HG03025 (cell line): ENCODE measurements around the gene STK11.
"Not testable (repeated sequence)": the region's sequence is repeated elsewhere in the genome, so short reads cannot be mapped to it uniquely, and the experiment has no call there.

Experiments
- ATAC-seq: cut with Tn5 transposase; IDR thresholded peaks from one replicate; pipeline ENCODE4 v1.9.1; 2021; ENCODE audit warnings: mild to moderate bottlenecking, moderate library complexity; ENCODE audit not compliant: unreplicated experiment, low FRiP score

Gene STK11

GRCh38 chr19:1235625-1236538 lies 30.3 kb downstream of the STK11 start:
- ATAC-seq: no peak

DNA sequence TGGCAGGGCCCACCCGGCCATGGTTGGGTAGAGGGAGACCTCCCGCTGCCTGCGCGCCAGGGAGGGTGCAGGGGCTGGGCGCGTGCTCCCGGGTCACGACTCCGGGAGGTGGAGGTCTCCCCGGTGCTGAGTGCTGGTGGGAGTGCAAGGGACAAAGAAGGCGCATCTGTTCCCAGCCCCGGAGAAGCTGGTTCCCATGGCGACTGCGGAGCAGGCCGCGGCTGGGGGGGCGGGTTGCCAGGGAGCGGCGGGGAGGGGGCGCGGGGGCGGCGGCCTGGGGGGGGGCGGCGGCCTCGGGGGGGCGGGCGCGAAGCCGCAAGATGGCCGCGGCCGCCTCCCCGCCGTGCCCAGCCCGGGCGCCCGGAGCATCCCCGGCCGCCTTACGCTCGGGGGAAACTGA lies 31.0 kb downstream of the STK11 start:
- ATAC-seq: no peak

DNA sequence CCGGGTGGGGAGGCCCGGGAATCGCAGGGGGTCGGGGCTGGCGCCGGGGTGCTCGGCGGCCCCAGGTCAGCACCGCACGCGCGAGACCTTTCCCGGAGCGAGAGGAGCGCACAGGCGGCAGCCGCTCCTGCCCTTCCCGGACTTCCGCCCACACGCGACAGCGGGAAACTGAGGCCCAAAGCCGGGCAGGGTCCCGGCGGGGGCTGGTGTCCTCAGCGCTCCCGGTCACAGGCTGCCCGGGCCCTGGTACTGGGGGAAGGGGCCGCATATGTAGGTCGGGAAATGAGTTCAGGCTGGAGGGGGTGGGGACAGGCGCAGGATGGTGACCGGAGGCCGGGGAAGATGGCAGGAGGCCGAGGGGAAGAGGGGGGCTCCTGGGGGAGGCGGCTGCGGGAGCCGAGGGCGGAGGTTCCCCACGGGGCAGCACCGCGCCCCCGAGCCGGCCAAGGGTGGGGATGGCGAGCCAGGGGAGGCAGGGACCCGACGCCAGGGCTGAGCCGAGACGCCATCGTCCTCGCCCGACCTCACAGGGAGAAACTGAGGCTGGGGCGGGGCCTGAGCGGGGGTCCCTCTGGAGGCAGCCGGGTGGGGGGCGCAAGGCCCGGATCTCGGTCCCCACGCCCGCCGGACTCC lies 31.6 kb downstream of the STK11 start:
- ATAC-seq: no peak

DNA sequence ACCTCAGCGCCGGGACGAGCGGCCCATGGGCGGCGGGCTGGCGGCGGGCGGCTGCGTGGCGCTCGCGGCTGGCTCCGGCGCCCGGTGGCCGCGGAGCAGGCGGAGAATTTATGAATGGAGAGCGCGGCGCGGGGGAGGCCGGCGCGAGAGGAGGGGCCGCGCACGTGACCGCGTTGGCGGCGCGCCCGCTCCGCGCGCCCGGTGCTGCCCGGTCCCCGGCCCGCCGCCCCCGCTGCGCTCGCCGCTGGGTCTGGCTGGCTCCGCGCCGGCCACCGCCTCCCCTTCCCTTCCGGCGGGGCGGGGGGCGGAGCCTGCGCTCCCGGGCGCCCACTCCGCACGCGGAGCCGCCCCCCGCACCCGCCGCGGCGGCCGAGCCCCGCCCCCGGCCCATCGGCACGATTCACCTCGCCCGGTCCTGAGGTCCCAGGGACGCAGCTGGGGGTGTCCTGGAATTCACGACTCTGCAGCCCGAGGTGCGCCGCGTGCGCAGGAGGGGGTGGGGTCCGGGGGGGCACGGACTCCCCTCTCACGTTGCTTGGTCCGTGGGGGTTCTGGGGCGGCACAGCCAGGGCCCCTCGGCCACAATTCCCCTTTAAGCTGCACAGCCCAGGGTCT lies 32.3 kb downstream of the STK11 start, which contains the start of gene CBARP:
TSS of gene CBARP (minus strand) at position 252 of the 615 bp plus-strand sequence. CDS start 1,905 bp downstream, outside the sequence.
- no peak for ATAC-seq

DNA sequence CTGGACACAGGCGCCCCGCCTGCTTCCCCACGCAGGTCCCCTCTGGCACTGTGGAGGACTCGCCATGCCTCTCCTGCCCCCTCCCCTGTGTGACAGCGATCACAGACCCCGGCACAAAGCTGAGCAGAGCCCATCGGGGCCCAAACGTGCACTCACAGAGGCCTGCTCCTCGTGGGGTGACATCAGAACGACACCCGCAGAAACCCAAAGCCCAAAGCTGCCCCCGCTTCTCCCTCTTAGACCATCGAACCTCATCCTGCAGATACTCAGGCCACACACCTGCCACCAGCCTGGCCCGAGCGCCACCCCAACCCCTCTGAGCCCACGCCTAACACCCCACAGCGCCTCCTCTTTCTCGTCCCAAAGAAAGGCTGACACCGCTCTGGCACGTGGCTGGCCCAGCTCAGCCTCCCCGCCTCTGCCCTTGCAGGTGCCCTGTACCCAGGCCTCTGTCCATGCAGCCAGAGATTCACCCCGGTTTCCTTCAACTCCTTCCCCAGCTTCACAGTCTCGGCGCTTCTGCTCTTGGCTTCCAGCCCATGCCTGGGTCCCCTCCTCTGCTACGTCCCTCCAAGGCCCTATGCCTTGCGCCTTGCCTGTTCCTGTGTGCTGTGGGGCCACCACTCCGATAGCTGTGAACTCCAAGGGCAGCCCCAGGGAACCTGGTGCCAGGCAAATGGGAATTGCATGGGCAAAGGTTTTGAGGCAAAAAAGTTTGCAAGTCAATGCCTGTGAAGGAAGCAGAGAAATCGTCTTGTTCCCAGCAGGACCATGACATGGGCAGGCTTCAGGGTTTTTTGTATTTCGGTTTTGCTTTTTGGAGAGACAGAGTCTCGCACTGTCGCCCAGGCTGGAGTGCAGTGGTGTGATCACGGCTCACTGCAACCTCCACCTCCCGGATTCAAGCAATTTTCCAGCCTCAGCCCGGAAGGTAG lies 33.1 kb downstream of the STK11 start:
- no peak for ATAC-seq

DNA sequence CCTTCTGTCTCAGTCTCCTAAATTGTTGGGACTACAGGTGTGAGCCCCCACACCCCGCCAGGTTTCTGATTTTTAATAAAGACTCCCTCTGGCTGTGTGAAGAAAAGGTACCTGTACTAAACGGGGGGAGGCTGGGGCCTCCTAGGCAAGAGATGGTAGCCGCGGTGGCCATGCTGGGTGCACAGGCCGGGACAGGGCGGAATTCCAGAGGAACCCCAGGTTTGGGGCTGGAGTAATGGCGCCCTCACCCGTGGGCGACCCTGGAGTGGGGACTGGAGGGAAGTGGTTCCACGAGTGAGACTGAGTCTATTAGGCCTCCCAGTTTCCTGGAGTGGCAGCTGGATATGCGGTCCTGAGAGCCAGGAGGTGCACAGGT lies 33.8 kb downstream of the STK11 start:
- no peak for ATAC-seq

DNA sequence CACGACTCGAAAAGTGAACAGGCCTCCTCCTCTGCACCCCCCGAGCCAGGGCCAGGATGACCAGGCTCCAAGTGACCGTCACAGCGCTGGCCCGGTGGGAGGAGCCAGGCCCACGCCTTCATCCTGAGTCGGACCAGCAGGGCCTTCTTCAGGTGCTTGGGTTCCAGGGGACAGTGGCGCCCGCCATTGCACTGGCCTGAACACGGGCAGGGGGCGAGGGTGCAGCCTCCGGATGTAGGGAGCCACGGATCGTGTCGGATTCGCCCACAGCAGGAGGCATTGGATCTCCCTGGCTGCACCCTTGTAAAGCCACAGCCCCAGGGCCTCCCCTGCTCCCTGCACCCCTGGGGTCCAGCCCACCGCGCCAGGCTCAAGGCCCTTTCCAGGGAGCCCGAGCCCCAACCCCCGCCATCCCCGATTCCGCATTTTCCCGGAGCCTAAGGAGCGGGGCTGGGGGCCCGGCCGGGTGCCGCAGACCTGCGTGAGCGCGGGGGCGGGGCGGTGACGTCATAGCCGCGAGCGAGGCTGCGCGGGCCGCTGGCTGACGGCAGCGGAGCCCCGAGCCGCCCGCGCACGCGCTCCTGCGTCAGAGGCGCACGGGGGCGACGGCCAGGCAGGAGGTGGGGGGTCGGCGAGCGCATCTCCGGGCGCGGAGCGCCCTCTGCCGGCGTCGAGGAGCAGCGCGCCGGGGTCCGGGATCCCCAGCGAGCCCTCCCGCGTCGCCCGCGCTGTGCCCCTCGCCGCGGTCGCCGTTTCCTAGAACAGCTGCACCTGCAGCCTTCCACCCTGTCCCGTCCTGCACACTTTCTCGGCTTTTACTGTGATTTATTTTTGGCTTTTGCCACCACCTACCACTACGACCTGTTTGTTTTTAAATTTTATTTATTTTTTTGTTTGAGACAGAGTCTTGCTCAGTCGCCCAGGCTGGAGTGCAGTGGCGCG lies 34.5 kb downstream of the STK11 start:
- ATAC-seq: no peak

DNA sequence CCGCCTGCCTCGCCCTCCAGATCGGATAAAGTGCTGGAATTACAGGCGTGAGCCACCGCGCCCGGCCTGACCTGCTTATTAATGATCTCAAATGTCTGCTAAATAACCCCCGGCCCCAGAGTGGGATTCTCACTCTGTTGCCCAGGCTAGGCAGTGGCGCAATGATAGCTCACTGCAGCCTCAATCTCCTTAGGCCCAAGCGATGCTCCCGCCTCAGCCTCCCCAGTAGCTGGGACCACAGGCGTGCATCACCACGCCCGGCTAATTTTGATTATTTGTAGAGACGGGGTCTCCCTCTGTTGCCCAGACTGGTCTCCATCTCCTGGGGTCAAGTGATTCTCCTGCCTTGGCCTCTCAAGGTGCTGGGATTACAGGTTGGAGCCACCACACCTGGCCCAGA lies 35.3 kb downstream of the STK11 start:
- ATAC-seq: no peak

GRCh38 chr19:1241417-1242095 lies 36.0 kb downstream of the STK11 start, which contains the start of gene ATP5F1D:
ATP5F1D (plus strand) TSS chr19:1241751; CDS start chr19:1241851, 100 bp downstream.
- no peak for ATAC-seq

DNA sequence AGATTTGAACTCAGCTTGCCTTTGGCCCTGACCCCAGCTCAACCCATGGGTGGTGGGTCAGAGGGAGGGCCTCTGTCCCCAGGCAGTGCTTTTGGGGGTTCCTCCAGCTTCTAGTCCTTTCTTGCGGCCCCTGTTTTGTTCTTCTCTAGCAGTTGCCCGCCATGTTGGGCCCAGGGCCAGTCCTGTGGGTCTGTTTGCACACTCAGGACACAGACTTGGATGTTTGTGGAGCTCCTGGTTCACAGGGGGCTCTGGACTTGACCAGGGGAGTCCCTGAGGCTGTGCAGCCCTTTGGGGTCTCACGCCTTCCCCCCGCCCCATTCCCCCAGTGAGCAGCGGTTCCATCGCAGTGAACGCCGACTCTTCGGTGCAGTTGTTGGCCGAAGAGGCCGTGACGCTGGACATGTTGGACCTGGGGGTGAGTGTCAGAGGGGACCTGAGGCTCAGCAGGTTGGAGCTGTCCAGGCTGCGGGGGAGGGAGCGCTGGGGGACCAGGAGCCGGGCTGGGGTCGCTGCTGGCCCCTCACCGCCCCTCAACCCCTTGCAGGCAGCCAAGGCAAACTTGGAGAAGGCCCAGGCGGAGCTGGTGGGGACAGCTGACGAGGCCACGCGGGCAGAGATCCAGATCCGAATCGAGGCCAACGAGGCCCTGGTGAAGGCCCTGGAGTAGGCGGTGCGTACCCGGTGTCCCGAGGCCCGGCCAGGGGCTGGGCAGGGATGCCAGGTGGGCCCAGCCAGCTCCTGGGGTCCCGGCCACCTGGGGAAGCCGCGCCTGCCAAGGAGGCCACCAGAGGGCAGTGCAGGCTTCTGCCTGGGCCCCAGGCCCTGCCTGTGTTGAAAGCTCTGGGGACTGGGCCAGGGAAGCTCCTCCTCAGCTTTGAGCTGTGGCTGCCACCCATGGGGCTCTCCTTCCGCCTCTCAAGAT lies 38.5 kb downstream of the STK11 start:
- no peak for ATAC-seq

- no peak for ATAC-seq
Measured at GRCh38 chr19:1244693-1245451, 39.3 kb downstream of the STK11 start.

- no peak for ATAC-seq
Measured at GRCh38 chr19:1245494-1246264, 40.1 kb downstream of the STK11 start.

GRCh38 chr19:1246265-1247087 lies 40.9 kb downstream of the STK11 start:
- not testable (repeated sequence) for ATAC-seq

GRCh38 chr19:1247748-1248138 lies 42.2 kb downstream of the STK11 start:
- no peak for ATAC-seq

DNA sequence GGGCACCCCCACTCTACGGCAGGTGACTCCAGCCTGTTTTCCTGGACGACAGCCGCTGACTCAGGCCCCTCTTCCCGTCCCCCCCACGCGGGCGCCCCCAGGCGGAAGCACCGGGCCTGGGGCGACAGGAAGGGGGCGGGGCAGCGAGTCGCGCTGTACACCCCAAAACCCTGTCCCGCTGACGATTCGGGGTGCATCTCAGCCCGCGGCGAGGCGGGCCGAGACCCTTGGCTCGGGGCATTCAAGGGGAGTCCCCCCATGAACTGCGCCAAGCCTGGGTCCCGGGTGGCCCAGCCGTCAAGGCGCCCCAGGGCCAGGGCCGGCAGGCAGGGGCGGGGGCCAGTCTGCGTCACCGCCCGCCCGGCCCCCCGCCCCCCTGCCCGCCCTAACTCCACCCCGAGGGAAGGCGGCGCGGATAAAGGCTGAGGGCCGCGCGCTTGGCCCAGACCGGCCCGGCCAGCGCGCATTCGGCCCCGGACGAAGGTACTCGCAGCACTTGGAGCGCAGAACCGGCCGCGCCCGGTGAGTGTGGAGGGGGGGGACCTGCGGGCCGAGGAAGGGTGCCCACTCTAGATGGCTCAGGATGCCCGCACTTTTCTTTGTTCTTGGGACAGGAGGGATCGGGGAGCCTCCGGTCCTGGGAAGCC lies 42.7 kb downstream of the STK11 start, which contains the start of gene MIDN:
TSS of gene MIDN (plus strand) at position 445 of the 647 bp plus-strand sequence. CDS start 1,714 bp downstream, outside the sequence.
- peak; percentile 2 for ATAC-seq
